Fibroblast of peridontal ligament (primary cell): Measurements from ENCODE around the gene KLRK1.
"Not testable (repeated sequence)": the region's sequence is repeated elsewhere in the genome, so short reads cannot be mapped to it uniquely, and the experiment has no call there.

Source experiments
- DNase-seq: peaks from one replicate; pipeline ENCODE4 v3.0.0-alpha.2; 2010; ENCODE audit errors: extremely low read depth

The KLRK1 gene

DNA sequence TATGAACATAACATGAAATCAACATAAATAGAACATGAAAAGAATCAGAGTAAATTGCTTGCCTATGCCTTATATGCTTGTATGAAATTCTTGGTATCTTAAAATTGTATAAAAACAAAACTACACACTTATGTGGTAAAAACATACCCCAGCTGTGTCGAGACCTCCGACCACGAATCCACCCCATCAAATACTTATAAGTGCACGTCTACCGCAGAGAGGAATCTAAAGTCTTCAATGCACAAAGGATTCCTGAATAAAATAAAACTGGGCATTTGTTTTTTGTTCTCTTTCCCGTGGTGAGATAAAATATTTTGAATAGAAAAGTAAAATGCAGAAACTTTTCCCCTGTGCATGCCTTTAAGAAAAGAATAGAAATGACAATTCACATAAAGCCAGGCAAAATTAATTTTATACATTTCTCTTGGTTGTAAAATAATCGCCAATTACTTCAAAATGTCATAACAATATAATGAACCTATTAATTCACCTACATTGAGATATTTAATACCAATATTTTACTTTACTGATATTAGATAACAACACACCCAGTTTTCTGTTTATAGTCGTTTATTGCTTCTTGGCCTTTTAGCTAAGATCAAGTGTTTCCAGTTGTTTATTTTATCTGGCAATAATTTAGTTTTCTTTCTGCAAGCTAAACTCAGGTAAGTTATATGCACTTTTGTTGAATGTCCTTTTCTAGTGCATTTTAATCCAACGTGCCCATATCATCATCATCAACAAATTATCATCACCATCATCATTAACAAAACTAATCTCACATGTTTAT is 1.0 kb downstream of the KLRK1 start:
- DNase-seq, result no peak

DNA sequence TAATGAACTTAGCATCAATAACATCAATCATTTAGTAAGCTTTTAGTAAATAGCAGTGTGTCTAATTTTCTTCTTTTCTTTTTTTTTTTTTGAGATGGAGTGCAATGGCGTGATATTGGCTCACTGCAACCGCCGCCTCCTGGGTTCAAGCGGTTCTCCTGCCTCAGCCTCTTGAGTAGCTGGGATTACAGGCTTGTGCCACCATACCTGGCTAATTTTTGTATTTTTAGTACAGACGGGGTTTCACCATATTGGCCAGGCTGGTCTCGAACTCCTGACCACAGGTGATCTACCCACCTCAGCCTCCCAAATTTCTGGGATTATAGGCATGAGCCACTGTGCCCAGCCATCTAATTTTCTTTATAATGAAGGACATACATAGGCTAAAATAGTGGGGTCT is 2.3 kb downstream of the KLRK1 start:
- not testable (repeated sequence) for DNase-seq

DNA sequence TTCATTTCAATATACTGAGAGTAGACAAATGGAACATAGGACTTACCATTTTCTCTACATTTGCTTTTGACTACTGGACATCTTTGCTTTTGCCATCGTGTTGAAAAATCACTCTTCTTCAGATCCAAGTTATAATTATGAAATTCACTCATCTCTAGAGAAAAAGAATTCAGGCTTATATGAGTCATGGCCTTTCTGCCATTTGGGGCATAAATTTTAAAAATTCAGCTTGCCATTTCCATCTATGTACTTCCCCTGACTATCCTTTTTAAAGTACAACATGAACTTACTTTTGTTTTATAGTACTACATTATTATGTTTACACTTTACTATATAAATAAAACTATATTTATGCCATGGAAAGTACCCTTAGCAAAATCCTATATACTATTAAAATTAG is 3.0 kb downstream of the KLRK1 start:
- DNase-seq, result no peak

DNA sequence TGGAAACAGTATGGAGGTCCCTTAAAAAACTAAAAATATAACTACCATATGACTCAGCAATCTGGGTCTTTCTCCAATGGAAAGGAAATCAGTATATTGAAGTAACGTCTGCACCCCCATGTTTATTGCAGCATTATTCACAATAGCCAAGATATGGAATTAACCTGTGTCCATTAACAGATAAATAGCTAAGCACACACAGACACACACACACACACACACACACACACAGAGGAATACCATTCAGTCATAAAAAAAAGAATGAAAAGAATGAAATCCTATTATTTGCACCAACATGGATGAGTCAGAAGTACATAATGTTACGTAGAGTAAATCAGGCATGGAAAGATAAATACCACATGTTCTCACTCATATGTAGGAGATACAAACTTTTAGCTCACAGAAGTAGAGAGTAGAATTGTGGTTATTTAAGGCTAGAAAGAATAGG is 4.7 kb downstream of the KLRK1 start:
- DNase-seq, result peak; percentile 76

DNA sequence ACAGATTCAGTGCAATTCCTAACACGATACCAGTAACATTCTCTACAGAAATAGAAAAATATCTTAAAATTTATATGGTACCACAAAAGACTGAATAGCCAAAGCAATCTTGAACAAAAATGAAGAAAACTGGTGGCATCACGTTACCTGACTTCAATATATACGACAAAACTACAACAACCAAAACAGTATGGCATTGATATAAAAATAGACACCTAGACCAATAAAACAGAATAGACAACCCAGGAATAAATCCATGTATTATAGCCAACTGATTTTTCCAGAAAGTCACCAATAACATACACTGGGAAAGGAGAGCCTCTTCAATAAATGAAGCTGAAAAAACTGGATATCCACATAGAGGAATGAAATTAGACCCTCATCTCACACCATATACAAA is 5.7 kb downstream of the KLRK1 start:
- no peak for DNase-seq

DNA sequence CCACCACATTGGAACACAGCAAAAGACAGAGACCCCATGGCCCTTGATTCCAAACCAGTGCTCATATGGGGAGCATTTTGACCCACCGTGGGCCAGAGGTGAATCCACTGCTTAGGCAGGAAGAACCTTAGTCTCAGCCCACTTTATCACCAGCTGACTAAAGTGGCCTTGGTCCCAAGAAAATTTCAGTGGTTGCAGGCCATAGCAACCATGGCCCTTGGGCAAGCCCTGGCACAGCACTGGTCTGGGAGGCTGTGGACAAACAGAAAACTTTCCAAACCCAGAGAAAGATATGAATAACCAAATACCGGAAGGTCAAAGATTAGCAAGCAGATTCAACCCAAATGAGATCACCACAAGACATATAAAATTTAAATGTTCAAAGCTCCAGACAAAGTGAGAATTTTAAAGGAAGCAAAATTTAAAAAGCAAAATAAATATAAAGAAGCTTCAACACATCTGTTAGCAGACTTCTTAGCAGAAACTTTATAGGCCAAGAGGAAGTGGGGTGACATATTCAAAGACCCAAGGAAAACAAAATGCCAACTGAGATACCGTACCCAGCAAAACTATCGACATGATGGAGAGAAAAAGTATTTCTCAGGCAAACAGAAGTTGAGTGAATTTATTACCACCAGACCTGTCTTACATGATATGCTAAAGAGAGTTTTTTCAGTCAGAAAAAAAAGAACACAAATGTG is 7.8 kb downstream of the KLRK1 start:
- DNase-seq, result no peak

DNA sequence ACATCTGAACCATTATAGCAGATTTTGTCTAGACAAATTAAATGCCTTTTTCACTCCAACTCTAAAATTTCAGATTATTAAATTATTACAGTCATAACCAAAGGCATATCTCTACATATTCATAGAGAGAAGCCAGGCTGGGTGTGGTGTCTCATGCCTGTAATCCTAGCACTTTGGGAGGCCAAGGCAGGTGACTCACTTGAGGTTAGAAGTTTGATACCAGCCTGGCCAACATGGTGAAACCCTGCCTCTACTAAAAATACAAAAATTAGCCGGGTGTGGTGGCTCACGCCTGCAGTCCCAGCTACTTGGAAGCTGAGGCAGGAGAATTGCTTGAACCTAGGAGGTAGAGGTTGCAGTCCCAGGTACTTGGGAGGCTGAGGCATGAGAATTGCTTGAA is 11.1 kb downstream of the KLRK1 start:
- not testable (repeated sequence) for DNase-seq

DNA sequence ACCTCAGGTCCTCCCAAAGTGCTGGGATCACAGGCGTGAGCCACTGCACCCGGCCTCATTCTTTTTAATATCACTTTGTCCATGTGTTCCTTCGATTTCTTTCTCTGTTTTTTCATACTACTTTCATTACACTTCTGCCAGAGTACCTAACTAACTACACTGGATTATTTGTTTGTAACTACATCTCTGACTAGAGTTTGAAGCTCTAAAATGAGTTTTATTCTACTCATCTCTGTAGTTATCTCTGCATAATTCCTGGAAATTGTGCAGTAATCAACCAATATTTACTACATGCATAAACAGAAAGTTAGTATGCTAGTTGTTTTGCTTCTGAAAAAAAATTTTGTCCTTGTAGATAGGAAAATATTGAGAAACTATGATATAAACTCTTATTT is 15.2 kb downstream of the KLRK1 start:
- no peak for DNase-seq

DNA sequence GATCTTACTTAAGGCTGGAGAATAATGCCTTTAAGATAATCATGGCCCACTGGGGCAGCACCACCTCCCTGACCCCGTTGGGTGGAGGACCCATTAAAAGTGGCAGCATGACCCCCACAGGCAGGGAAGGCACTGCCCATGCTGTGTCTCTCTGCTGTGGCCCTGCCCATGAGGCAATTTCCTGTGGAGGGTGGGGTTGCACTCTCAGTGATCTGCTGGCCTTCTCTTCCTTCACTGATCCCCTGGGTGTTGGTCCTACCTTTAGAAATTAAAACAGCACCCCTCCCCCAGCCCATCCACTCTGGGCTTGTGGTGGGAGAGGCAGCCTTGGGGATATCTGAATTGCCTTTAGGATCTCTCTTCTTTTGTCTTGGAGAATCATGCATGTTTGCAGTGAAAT is 17.3 kb downstream of the KLRK1 start:
- no peak for DNase-seq

DNA sequence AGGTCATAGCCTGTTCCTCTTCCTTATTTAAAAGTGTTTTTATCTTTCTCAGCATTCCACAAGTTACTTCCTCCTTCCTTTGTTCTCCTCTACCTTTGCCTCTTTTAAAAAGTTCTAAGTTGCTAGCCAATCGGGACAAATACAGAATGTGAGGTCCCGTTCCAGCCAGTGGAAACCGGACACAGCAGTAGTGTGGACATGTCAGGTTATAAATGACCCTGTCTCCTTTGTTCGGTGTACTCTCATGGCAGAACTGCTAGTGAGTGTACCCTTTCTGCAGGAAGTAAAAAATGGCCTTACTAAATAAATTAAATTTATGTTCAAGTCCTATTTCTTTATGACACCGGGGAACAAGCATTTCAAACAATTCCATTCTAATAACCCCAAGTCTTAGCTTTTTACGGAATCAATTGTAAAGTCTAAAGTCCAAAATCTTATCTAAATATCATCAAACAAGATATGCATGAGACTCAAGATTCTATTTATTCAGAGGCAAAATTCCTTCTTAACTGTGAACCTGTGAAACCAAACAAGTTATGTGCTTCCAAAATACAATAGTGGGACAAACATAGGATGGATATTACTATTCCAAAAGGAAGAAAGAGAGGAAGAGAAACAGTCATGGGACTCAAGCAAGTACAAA is 17.8 kb downstream of the KLRK1 start:
- not testable (repeated sequence) for DNase-seq

DNA sequence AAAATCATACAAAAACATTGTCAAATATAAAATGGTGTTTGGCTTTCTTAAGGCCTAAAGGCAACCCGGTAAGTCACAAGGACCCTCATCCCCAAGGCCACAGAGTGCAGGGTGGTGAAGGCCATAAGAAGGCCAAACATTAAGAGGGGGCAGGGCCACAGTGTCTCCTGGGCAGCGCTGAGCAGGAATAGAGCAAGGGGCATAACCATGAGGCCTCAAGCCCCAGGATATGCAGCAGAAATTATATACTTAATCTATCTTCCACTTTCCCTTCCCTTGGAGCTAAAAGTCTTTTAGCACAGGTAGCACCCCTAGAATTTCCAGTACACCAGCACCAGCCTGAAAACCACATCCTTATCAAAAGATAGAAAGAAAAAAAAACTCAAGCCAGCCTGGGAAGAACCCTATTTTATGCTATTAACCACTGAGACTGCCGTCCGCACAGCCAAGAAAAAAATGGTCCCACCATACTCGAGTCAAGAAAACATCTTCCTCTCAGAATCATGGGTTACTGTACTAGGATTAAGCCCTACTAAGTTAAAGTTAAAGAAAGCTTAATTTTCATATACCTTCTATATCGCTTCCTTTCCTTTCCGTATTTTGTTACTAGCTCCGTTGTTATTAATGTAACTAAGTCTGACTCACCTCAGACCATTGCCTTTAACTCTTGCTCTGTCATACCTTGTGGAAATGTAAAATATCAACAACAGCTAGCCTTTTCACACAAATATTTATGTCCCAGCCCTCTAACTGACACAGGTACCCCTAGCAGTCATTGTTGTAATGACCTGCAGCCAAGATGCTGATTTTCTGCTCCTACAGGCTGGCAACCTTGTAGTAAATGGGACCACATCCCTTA is 20.1 kb downstream of the KLRK1 start:
- no peak for DNase-seq

DNA sequence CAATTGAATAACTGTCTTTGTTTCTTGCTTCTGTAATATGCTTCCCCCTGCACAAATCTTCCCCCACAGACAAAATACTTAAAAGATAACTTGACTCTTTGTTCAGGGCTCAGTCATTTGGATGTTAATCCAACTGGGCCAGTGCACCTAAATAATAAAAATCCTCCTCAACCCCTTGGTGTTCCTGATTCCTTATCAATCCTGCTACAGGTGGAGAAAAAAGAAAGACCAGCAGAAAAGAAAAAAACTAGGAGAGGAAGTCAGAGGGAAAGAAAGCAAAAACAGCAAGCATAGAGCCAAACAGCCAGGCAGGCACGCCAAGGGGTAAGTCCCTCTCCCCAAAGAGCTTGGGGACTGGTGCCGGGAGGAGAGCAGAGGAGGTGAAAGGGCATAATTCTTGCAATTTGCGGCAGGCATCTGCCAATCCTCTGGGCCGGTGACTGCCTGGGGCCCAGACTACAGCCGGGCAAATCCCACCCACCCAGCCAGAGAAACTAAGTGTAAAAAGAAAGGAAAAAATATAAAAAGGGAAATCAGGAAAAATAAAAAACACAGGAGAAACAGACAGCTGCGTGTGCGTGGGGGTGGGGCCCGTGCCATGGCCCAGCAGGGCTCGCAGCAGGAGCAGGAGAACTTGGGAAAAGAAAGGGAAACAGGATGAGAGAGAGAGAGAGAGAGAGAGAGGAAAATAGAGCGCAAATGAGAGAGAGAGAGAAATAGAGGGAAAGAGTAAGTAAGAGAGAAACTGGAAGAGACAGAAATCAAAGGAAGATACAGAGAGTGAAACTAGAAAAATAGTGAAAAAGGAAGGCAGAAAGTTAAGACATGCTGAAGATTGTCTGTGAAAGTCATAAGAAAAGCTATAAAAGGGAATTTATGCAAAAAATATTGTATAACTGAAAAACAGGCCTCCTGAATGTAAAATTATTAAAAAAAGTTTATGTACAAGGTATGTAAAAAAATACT is 21.4 kb downstream of the KLRK1 start:
- no peak for DNase-seq

DNA sequence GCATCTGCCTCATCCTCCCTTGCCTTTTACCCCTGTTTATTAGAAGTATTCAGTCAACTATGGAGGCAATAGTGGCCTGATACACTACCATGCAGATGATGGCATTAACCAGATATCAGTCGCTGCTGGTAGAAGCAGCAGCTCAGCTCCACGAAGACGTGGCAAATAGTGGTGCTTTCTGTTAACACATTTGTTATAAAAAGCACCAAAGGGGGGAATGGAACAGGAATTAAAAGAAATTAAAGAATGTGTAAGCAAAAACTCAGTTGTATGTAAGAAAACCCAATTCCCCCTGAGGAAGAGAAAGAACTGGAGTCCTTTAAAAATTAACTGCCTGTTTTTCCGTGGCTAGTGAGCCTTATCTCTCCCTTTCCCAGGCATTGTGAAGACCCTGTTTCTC is 22.1 kb downstream of the KLRK1 start:
- DNase-seq, result not testable (repeated sequence)

DNA sequence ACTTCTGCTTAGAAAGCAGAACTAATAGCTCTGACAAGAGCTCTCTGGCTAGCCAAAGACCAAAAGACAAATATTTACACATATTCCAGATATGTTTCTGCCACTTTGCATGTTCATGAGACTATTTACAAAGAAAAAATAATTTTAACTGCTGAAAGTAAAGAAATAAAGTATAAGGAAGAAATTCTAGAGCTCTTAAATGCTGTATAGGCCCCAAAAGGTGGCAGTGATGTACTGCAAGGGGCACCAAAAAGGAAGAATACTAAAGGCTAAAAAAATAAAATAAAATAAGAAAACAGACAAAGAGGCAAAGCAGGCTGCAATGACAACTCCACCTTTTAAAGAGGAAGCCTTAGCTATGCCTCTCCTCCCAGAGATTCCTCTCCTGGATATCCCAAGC is 23.0 kb downstream of the KLRK1 start:
- DNase-seq, result peak; percentile 75

DNA sequence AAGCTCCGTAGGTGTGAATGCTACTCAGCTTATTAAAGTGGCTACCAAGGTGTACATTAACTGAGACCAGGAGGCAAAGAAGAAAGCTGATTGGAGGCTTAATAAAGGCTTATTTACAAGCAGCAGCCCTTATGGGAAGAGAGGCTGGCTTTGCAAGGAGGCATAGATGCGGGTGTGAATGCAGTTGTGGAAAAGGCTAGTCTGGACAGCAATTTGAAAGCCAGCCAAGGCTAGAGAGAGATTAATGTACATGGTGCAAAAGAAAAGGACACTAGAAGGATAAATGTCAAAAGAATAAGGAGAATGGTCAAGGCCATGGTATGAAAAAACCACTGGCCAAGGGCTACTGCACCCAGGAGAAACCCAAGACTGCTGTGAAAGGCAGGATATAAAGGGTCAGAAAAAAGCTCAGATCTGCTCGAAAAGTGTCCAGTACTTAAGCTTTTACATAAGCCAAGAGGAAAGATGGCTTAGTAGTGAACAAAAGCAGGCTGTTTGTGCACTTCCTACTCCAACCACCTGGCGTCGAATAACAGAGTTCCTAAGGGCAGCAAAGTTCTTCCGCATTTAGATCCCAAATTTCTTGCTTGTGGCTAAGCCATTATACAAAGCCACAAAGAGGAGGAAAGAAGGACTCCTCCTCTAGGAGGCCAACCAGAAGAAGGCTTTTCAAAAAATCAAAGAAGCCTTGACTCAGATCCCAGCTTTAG is 24.0 kb downstream of the KLRK1 start:
- peak; percentile 68 for DNase-seq

DNA sequence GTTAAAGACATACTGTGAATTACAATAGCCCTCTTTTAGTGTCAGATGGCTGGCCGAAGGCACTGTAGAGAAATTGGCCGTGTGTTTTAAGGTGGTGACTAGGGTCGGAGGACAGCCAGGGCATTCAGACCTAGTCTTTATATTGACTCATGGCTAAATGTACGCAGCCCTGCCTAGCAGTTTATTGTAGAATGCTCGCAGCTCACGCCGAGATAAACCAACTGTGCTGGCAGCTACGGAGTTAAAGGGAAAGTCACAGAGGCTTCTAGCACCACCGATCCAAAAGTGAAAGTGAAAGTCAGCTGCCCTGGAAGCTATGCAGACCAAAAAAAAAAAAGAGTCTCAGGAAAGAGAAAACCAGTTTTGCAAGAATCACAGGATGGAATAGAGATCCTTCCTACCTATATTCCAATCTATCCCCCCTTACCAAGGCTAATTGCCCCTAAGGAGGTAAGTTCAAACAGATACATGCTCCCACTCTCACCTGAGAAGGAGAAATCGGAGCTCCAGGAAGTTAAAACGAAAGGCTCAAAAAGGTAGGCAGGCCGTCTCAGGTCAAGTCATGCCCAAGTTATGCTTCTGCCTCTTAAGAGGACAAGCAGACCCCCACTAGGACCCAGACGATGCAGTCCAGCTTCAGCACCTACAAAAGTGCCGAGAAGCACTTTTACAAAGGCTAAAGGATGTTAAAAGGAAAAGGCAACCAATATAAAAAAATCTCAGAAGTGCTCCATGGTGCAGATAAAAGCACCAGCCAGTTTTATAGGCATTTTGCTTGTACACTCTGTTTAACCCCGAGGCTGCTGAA is 24.8 kb downstream of the KLRK1 start:
- DNase-seq, result peak; percentile 88

DNA sequence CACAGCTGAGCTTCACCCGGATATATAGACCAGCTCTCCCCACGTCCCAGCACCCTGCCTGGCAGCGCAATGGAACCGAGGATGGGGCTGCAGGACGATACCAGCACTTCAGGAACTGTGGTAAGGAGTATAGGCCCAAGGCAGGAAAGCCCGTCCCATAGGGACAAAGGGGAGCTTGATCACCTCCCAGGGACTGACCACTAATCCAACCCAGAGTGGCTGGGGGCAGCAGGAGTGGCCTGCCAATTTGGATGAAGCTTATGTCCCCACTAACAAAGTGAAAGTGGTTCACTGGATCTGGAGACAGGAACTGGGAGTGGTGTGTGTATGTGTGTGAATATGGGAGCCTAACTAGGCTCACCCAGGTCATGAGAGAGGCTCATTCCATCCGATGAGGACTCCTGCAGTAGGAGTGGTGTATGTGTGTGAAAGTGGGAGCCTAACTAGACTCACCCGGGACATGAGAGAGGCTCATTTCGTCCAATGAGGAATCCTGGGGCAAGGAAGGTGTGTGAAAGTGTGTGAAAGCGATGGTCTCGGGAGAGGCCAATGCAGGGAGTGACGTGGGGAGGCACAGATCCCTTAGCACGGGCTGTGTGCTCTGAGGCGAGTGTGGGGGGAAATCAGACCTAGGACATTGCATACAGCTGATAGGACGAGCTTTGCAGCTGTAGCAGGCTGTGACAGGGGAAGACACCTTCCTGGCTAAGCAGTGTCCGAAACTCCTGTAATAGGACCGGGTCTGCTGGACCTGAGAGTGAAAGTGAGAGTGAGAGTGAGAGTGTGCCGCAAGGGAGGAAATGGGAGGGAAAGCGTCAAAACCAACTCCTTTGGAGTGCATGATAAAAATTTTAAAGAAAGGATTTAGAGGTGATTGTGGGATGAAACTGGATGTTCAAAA is 25.7 kb downstream of the KLRK1 start:
- peak; percentile 65 for DNase-seq

DNA sequence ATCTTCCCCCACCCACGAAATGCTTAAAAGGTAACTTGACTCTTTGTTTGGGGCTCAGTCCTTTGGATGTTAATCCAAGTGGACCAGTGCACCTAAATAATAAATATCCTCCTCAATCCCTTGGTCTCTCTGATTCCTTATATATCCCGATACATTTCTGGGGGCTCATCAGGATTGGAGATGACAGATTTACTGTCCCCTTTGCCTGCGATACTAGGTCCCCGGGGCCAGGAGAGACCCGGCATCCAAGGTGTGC is 26.3 kb downstream of the KLRK1 start:
- DNase-seq, result no peak
